ENCODE data around the gene MAP3K8.
A peak's percentile ranks its signal among the peaks of the same experiment; 100 is the strongest.
"Not testable (repeated sequence)": the region's sequence is repeated elsewhere in the genome, so short reads cannot be mapped to it uniquely, and the experiment has no call there.

MAP3K8 gene

DNA sequence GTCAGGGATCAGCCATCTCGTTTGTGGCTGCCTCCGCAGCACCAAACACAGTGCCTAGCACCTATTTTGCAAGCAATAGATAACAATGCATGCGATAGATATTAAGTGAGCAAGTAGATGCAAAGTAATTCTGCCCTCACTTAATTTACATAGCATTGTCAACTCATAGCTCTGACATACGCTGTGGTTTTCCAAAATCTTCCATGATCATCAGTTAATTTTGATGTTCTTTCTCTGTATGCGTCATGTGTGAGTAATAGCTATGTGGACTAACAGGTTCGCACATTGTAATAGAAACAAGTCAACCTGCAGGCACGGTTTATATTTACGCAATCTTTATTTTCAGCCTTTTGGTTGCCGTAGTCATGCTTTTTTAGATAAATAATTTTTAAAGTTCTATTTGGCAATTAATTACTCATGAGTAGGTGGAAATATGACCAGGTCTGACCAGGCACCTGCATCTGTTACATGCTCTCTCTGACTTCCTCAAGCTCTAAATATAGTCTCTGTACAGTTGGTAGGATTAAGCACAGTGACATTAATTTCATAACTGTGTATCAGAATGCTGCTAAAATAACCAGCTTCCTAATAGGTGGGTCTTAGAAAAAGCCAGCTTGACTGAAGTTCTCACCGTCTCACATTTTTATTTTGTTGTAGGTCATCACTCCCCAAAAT, 13.3 kb downstream of the MAP3K8 start:
- DNase-seq = no peak

DNA sequence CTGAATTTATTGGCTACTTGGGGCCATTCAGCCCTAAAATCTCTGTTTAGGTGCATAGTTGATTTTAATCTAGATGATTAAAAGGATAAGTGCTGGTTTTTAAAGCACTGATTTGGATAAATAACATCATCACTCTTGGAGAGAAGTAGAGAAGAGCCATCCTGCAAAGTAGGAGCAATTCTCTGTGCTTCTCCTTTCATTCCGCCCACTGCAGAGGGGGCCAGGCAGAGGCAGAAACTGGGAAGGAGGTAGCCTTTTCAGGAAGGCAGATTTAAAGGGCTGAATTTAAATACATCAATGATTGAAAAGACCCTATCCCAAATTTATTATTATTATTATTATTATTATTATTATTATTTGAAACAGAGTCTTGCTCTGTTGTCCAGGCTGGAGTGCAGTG, 14.1 kb downstream of the MAP3K8 start:
- no peak for DNase-seq

DNA sequence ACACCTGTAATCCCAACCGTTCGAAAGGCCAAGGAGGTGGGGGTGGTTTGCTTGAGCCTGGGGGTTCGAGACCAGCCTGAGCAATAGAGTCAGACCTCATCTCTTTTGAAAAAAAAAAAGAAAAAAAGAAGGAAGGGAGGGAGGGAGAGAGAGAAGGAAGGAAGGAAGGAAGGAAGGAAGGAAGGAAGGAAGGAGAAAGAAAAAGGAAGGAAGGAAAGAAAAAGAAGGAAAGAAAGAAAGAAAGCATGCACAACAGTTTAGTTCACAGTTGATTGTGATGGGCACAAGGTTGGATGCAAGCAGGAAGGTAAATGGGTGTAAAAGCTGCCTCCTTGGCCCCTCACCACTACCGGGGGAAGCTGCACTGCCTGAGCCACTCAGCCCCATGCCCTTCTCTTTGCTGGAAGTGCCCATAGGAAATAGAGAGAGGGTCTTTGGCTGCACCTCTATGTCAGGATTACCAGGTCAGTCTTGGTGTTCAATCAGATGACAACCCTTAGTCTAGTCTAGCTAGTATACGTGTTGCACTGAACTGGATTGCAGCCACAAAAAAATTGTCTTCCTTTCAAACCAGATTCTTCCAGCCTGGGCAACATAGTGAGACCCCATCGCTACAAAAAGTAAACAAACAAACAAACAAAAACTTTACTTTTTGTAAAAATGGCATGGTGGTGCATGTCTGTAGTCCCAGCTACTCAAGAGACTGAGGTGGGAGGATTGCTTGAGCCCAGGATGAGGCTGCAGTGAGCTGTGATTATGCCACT, 20.0 kb downstream of the MAP3K8 start:
- DNase-seq = no peak

DNA sequence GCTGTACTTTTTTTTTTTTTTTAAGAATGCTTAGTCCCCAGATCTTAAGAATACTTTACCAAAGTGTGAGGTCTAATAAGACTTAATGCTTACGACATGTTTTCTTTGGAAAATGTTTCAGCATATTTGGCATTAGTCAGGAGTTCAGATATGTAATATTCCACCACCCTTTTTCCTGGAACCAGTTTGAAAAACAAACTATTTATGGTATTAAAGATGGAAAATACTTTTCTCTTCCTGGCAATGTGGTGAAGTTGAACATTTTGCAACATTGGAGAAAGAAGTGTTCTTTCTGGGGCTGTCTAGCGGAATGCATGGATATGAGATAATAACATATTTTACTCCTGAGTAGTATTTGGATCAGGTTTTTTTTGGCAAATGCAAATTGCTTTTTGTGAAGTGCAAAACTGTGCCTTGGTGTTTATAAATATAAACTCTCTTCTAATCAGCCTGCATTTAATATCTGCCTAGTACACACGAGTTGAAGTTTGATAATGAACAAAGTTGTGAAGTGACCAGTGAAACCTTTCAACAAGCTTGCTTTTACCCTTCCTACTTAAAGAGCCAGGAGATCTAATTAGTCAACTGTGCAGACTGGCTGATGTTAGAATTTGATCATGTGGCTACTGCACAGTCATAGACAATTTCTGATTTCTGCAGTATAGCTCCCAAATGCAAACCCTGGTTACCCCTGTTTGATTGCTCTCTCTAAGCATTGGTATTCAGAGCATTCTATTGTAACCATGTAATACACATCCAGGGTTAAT, 20.9 kb downstream of the MAP3K8 start:
- no peak for DNase-seq

DNA sequence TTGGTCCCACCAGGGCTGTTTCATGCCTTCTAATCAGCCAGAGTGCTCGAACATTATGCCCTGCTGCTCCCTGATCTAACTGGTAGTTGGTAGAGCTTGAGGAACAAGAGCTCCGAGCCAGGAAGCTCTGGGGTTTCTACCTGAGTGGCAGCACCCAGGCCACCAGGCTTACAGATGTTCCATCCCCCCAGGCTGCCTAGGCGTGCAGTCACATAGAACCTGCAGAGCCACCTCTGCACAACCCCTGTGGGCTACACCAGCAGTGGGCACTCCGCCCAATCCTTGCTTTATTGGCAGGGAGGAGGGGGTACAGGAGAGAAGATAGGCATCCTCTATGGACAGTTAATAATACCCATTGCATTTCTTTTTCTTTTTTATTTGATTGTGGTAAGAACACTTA, 21.8 kb downstream of the MAP3K8 start:
- DNase-seq = no peak

DNA sequence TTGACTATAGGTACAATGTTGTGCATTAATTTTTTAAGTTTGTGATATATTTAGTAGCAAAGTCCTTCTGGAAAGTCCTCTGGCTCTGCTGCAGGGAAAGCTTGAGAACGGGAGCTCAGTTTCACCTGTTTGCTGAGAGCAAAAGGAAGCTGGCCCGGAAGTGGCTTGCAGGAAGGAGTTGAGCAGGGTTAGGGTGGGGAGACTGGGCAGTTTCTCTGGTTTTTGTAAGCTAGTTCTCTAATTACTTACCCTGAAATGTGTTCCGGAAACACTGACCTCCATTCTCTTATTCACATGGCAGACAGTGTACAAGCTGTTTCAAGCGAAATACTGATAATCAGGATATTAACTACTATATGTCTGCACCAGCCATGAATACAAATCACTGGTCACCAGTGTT, 22.3 kb downstream of the MAP3K8 start:
- DNase-seq = peak in 2 of 56 donors; percentile 4 to 6

DNA sequence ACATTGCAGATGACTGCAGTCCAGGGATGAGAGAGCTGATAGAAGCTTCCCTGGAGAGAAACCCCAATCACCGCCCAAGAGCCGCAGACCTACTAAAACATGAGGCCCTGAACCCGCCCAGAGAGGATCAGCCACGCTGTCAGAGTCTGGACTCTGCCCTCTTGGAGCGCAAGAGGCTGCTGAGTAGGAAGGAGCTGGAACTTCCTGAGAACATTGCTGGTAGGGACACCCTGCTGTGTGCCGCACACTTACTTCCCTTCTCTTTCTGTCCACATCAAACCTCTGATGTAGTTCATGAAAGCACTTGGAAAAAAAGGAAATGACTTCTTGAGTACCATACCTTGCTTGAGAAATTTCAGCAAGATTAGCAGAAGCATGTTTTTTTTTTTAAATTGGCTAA, 25.3 kb downstream of the MAP3K8 start:
- peak in 8 of 56 donors; percentile 6 to 19 (median 12) for DNase-seq

DNA sequence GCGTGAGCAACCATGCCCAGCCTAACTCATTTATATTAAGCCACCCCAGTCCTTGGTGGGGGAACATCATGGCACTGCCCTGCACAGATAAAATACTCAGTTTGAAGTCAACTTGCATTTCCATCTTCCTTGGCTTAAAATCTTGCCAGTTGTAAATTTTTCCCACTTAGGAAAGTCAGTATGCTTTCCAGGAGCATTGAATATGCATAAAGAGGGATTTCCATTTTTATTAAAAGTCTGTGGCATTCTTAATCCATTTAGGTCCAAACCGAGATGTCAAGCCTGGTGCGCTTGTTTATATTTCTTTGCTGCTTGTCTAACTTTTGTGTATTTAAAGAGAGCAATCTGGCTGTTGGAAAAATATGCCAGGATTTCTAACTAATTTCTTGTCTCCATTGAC, 26.1 kb downstream of the MAP3K8 start:
- DNase-seq = no peak

DNA sequence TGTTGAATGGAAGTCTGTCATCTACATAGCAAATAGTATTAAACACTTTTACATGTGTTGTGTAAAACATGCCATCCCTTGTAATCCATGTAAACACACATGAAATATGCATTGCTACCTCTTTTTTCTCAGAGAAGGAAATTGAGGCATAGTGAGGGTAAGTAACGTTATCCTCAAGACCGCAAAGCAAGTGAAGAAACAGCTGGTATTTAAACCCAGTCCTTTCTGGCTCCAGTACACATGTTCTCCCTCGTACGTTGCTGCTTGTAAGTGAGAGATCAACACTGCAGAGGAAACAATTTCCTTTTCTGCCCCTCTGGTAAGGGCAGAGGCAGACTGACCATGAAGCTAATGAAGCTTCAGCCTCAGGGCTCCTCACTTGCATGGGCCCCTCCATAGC, 28.5 kb downstream of the MAP3K8 start:
- DNase-seq = no peak

DNA sequence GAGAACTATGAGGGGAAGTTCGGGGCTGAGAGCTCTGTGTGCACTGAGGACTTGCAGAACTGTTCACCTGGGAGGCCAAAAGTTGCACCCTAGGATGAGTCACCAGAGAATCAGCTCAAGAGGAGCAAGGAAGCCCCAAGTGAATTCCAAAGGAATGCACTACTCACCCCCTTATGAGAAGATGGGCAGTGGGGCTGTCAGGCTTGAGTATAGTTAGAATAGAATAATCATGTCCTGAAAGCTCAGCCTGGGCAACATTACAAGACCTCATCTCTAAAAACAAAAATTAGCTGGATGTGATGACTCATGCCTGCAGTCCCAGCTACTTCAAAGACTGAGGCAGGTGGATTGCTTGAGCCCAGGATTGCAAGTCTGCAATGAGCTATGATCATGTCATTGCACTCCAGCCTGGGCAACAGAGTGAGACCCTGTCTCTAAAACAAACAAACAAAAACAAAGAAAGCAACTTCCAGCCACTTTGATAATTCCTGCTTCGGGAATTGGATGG, 30.0 kb downstream of the MAP3K8 start:
- DNase-seq = no peak

DNA sequence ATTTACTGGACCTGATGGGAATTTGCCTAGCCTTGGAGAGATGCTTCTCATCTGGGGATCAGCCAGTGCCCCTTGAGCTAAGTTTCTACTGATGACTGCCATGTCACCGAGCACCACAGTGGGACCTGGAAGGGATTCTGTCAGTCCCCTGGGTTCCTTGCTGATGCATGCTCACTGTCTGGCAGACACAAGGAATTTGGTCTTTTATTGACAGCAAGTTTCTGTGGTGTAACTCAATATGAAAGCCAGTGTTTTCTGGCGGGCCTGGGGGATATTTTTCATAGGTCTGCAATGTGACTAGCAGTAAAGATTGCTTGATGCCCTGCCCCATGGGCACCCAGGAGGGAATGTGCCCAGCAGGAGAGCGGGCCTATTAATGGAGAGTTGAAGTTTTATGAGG, 30.7 kb downstream of the MAP3K8 start:
- DNase-seq = no peak

DNA sequence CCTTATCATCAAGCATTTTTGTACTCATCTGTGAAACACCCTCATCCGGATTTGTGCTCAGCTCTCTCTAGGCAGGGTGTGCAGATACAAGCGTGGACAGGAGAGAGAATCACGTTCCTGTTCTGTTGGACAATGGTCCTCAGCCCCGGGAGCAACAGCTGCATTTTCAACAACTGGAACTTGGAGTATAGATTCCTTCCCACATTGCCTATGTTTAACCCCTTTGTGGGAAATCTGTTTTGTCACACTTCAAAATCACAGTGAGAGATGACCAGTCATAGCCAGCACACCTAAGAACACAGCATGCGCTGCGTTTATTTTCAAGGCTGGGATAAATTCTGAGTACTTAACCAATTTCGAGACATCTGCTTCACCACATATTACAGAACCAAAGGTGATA, 32.5 kb downstream of the MAP3K8 start:
- no peak for DNase-seq

DNA sequence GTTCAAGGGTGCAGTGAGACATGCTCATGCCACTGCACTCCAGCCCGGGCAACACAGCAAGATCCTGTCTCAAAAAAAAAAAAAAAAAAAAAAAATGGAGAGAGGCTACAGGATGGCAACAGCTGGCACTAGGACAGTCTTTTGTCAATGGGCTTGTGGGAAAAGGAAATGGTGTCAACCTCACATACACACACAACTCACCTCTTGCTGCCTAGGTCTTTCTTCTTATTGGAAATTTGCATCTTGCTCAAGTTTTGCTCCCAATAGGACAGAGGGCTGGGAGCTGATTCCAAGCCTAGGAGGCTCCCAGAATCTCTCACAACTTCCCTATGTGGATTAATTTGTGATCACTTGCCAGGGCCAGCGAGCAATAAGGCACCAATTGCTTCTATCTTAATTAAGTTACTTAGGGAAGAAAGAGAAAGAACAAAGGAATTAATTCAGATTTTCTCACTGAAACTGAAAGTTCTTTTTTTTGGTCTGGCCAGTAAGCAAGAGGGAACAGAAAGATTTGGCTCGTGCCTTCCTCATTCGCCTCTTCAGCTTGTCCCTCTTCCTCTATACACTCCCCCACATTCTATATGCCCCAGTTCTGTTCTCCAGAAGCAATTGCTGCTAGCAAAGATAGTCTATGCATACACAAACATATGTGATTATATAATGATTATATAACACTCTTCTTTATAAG, 33.8 kb downstream of the MAP3K8 start:
- no peak for DNase-seq

DNA sequence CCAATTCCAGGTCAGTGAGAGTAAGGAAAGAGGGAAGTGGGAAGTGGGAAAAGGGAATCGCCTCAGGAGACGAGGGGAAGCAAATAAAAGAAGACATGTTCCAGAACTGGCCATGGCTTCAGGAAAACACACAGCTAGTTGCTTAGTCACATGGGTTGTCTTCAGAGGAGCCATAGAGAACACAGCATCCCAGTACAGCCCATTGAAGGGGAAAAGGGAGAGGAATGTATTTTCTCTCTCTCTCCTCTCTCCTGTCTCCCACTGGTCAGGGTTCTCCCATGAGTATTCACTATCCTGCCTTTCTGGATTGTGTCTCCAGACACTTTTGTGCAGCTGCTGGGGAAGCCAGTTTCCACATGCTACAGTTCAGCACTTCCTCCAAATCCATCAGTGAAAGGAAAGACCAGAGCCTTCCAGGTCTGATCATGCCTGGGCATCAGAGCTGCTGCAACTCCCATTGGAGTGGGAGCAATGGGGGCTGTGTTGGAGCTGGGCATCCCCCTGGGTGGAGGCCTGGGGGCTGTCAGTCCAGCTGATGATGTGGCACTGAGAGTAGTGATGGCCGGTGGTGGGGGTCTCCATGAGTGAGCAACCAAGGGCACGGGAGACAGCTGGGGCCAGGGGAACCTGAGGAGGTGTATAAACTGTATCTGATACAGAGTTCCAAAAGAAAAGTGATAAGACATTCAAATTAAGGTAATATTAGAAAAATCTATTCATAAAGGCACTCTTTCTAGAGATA, 38.6 kb downstream of the MAP3K8 start:
- DNase-seq = no peak

DNA sequence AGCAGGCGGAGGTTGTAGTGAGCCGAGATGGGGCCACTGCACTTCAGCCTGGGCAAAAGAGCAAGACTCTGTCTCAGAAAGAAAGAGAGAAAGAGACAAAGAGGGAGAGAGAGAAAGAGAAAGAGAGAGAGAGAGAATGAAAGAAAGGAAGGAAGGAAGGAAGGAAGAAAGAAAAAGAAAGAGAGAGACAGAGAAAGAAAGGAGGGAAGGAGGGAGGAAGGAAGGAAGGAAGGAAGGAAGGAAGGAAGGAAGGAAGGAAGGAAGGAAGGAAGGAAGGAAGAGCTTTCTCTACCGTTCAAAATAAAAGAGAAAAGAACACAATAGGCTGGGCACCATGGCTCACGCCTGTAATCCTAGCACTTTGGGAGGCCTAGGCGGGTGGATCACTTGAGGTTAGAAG, 41.5 kb downstream of the MAP3K8 start:
- not testable (repeated sequence) for DNase-seq

DNA sequence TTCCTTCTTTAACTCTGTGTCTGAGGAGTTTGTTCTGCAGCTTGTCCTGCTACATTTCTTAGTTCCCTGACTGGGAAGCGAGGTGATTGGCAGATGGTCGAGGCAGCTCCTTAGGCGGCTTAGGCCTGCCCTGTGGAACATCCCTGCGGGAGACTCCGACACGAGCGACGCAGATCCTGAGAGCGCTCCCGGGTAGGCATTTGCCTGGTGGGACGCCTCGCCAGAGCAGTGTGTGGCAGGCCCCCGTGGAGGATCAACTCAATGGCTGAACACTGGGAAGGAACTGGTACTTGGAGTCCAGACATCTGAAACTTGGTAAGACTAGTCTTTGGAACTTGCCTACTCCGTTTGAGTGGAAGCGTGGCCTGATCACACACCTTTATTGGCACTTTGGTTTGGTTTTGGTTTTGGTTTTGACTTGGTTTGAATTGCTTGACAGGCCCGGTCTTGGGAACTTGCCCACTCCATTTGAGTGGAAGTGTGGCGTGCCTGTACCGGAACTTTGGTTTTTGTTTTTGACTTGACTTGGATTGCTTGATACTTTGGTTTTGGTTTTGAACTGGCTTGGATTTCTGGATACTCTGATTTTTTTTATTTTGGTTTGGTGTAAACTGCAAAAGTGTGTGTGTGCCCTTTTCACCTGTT, 42.6 kb downstream of the MAP3K8 start:
- DNase-seq = no peak

DNA sequence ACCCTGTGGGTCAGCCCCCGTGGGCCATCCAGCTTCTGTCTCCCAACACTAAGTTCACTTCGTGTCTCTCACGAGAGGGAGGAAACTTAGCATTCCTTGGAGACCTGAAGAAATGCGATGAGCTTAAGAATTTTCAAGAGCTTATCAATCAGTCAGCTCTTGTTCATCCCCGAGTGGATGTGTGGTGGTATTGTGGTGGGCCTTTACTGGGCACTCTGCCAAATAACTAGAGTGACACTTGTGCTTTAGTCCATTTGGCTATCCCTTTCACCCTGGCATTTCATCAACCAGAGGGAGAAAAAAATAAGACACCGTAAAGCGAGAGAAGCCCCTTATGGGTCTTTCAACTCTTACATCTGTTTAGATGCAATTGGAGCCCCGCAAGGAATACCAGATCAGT, 45.5 kb downstream of the MAP3K8 start:
- not testable (repeated sequence) for DNase-seq

DNA sequence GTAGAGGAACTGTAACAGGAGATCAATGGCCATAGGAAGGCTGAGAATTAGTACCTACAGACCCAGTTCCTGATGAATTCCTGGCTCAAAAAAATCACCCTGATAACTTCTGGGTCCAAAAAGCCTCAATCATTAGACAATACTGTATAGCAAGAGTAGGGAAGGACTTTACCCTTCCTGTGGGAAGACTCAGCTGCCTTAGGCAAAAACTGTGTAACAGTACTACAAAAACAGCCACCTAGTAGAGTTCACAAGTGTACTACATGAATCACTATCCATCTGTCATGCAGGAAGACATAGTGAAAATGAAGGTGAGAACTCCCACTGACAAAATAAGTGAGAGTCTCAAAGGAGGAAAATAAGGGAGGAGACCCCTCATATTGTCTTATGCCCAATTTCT, 47.6 kb downstream of the MAP3K8 start:
- no peak for DNase-seq

DNA sequence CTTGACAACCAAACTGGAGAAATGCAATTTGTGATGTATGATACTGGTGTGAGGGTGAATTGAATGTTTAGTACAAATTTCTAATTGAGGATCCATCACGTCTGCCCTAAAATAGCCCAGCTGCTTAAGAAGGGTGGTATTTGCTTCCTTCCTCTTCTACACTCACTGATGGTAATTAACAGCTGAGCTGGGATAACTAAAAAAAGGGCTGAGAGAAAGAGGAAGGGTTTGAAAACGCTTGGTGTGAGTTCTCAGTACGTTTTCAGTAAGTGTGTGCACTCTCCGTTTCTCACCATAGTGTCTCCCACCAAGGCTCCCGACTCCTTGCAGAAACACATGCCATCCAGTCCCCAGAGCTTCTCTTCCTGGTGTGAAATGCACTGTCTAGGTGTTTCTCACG, 54.3 kb downstream of the MAP3K8 start:
- DNase-seq = no peak

DNA sequence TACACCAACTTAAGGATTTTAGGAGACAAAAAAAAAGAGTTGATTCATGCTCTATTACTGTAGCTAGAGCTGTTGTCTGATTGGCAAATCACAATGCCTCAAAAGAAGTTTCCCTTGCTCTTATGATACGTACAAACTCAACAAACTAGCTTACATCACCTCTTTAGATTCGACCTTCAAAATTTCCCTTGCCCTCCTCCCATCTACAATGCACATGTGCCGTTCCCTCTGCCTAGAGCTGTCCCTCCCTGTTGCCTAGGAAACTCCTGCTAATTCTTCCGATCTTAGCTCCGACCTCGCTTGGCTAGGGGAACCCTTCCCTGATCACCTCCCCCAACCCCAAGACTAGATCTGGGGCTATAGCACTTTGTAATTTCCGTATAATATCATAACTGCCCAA, 55.4 kb downstream of the MAP3K8 start:
- DNase-seq = no peak

Data from nucleus accumbens (tissue), 56 donors.